ENCODE measurements around the gene SAPCD2. TPM values are rescaled to one million over a fixed set of nuclear protein-coding genes. Genes with fewer than 3 reads are reported as not detected.
"Not testable (repeated sequence)": the region's sequence is repeated elsewhere in the genome, so short reads cannot be mapped to it uniquely, and the experiment has no call there.

Gene SAPCD2
- total RNA-seq, 2 donors from 2014 or later: 7.2 to 17.2 TPM

- no peak overlapping the region for H3K4me3 ChIP-seq
- TF ChIP-seq POLR2AphosphoS5 (IDR thresholded peaks at IDR 0.05) (no peak), POLR2A (IDR thresholded peaks at IDR 0.05) (no peak), CTCF (IDR thresholded peaks at IDR 0.05) (no peak)
These were observed 6.9 kb downstream of the SAPCD2 start for GRCh38 chr9:137063311-137064026.

GRCh38 chr9:137062798-137063197, 7.6 kb downstream of the SAPCD2 start:
- not testable (repeated sequence) for H3K4me3 ChIP-seq; H3K27ac ChIP-seq; H3K36me3 ChIP-seq; DNase-seq (ENCODE audit: low spot score); H3K9me3 ChIP-seq; H3K4me1 ChIP-seq (replicated peaks); H3K27me3 ChIP-seq (replicated peaks; ENCODE audit: insufficient read depth)
- 83% methylated on average over 7 of the region's 9 CpGs for WGBS
- intact Hi-C loops (cut with DNase I): loop anchor here (10.0 kb wide), 1 partner anchor 278 kb away; no protein-coding TSS in a partner anchor

More at GRCh38 chr9:137063311-137064026, 6.9 kb downstream of the SAPCD2 start:
- H3K27ac ChIP-seq: no peak overlapping the region
- 90% methylated on average over 8 of the region's 26 CpGs for WGBS
- intact Hi-C loops (cut with DNase I): loop anchor here (10.0 kb wide), 1 partner anchor 279 kb away; no protein-coding TSS in a partner anchor
- no peak for DNase-seq (ENCODE audit: low spot score)
- no peaks in the 10 kb centered on the region for H3K9me3 ChIP-seq
- H3K27me3 ChIP-seq (replicated peaks; ENCODE audit: insufficient read depth): no peaks in the 10 kb centered on the region
- no peaks in the 10 kb centered on the region for H3K36me3 ChIP-seq
- no peaks in the 10 kb centered on the region for H3K4me1 ChIP-seq (replicated peaks)

GRCh38 chr9:137062384-137062783, 8.0 kb downstream of the SAPCD2 start:
- intact Hi-C loops (cut with DNase I): loop anchor here (10.0 kb wide), 1 partner anchor 278 kb away; no protein-coding TSS in a partner anchor
- no peak overlapping the region for H3K27ac ChIP-seq
- 87% methylated on average over 15 of the region's 15 CpGs for WGBS

GRCh38 chr9:137058521-137059234, 11.7 kb downstream of the SAPCD2 start:
- H3K4me1 ChIP-seq (replicated peaks): peaks cover 31% of the 10 kb centered on the region
- intact Hi-C loops (cut with DNase I): no loop called here
- DNase-seq (ENCODE audit: low spot score): no peak
- H3K36me3 ChIP-seq: no peaks in the 10 kb centered on the region
- H3K4me3 ChIP-seq: no peak overlapping the region
- H3K27me3 ChIP-seq (replicated peaks; ENCODE audit: insufficient read depth): no peaks in the 10 kb centered on the region
- H3K9me3 ChIP-seq: no peaks in the 10 kb centered on the region
- 90% methylated on average over 9 of the region's 9 CpGs for WGBS
- TF ChIP-seq POLR2AphosphoS5 (IDR thresholded peaks at IDR 0.05): no peak
- no peak for TF ChIP-seq CTCF (IDR thresholded peaks at IDR 0.05)
- TF ChIP-seq POLR2A (IDR thresholded peaks at IDR 0.05): no peak
- H3K27ac ChIP-seq: no peak overlapping the region

More at GRCh38 chr9:137062384-137062783, 8.0 kb downstream of the SAPCD2 start:
- Histone ChIP-seq H3K27me3 (replicated peaks; ENCODE audit: insufficient read depth) (no peaks in the 10 kb centered on the region), H3K4me1 (replicated peaks) (peaks cover 5% of the 10 kb centered on the region), H3K4me3 (no peak overlapping the region), H3K9me3 (no peaks in the 10 kb centered on the region), H3K36me3 (no peaks in the 10 kb centered on the region)
- TF ChIP-seq POLR2AphosphoS5 (IDR thresholded peaks at IDR 0.05): no peak
- no peak for TF ChIP-seq CTCF (IDR thresholded peaks at IDR 0.05)
- TF ChIP-seq POLR2A (IDR thresholded peaks at IDR 0.05): no peak
- no peak for DNase-seq (ENCODE audit: low spot score)

- intact Hi-C loops (cut with DNase I): no loop called here
- DNase-seq (ENCODE audit: low spot score): no peak
- H3K36me3 ChIP-seq: no peaks in the 10 kb centered on the region
- 31% methylated on average over 16 of the region's 16 CpGs for WGBS
- no peaks in the 10 kb centered on the region for H3K27me3 ChIP-seq (replicated peaks; ENCODE audit: insufficient read depth)
- peaks cover 31% of the 10 kb centered on the region for H3K4me1 ChIP-seq (replicated peaks)
- H3K27ac ChIP-seq: peak overlapping the region; percentile 12 to 21
- H3K4me3 ChIP-seq: no peak overlapping the region
- no peaks in the 10 kb centered on the region for H3K9me3 ChIP-seq
- TF ChIP-seq POLR2A (IDR thresholded peaks at IDR 0.05) (no peak), CTCF (IDR thresholded peaks at IDR 0.05) (no peak), POLR2AphosphoS5 (IDR thresholded peaks at IDR 0.05) (no peak)
These were observed 12.8 kb downstream of the SAPCD2 start for GRCh38 chr9:137057545-137057944.

All from prostate gland (tissue), 2 donors.